GM18858 (cell line): ENCODE measurements around the gene ALDH1A1.

ENCODE experiments used
- ATAC-seq: cut with Tn5 transposase; IDR thresholded peaks from one replicate; pipeline ENCODE4 v1.9.1; 2021; ENCODE audit not compliant: unreplicated experiment

Gene ALDH1A1

GRCh38 chr9:72952914-72953313 is at the start of gene ALDH1A1:
TSS of gene ALDH1A1 (minus strand) at chr9:72953053. CDS start at chr9:72953000, 53 bp downstream.
- ATAC-seq: no peak

DNA sequence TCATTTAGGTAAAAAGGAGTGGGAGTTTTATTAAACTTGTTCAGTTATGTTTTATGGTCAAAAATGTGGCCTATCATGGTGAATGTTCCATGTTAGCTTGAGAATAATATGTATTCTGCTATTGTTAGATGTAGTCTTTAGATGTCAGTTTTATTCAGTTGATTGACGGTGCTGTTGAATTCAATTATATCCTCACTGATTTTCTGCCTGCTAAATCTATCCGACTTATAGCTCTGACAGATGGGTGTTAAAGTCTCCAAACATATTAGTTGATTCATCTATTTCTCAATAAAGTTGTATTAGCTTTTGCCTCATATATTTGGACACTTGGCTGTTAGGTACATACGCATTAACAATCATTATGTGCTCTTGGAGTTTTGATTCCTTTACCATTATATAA is 49.0 kb upstream of the ALDH1A1 start:
- no peak for ATAC-seq

DNA sequence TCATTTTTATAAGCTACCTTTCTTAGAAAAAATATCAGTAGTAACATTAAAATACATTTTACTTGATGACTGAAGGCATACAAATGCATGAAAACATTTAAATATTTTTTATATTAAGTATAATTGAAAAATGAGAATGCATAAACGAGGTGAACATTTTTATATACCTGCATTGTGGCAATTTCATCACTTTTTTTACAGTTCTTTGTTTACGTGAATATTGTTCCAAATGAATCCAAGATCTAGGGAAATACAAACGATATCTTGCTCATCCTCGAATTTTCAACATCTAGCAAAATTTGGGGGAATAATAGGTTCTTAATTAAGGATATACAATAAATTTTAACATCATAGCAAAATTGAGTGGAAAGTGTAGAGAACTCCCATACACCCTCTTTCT is 45.5 kb upstream of the ALDH1A1 start:
- ATAC-seq: no peak

DNA sequence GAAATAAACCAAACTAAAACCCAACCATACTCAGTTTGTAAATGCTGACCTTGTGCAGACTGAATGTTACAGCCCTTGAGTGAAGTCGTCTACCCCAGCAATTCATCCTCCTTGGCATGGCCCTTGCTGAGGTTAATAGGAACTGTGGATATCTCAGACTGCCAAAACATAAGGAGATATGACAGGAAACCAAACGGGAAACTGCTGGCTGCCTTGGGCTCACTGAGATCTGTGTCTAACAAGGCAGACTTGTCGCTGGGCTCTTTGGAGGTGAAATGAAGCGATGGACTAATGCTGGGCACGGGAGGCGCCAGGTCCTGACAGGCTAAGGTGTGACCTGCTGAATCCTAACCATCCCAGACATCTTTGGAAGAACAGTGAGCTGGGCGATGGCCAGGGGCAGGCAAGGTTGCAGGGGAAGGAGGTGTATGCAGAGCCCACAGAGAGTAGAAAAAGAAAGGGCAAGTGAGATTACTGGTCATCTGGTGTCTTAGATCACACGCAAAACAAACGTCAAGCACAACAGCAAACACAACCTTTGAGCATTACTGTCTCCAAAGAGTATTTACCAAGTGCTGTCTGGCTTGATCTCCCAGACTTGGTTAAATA is 44.6 kb upstream of the ALDH1A1 start:
- ATAC-seq: no peak

DNA sequence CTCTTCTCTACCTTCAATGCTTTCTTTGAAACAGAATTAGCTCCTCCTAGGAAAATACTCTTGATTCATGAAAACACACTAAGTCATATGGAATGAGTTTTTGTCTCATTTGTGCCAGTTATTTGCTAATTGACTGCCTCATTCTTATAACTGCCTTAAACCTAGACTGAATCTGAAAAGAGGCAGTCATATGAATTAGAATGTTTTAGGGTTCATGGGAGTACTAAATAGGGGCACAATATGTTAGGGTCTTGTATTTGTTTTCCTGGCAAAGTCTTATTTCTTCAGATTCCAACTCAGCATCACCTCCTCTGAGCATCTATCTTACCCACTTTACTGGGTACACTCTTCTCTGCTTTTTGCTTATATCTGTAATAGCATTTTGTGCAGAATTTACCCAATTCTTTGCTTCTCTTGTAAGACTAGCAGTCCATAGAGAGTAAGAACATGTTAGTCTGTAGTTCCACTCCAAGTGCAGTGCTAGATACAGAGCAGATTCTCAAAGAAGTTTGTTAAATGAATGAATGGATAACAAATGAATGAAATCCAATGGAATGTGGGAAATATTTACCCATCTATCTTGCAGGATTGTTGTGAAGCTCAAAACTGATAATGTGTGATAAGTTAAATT is 43.9 kb upstream of the ALDH1A1 start:
- ATAC-seq: no peak

DNA sequence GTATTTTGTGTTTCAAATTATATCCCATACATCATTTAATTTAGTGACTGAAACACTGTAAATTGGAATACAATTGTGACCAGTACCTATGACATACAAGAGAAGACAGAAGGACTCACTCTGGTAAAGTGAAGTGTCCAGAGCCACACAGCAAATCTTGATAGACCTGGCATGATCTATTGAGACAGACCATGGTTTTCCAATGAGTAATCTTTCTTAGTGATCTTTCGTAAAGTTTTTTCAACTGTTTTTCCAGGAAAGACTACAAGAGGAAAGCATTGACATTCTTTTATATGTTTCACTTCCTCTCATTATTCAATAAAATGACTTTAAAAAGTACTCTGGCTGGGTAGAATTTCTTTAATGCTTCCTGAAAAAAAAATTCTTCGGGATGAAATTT is 43.3 kb upstream of the ALDH1A1 start:
- no peak for ATAC-seq

GRCh38 chr9:72995131-72996024 is 42.5 kb upstream of the ALDH1A1 start:
- no peak for ATAC-seq

GRCh38 chr9:72991772-72992171 is 38.9 kb upstream of the ALDH1A1 start:
- ATAC-seq: no peak

DNA sequence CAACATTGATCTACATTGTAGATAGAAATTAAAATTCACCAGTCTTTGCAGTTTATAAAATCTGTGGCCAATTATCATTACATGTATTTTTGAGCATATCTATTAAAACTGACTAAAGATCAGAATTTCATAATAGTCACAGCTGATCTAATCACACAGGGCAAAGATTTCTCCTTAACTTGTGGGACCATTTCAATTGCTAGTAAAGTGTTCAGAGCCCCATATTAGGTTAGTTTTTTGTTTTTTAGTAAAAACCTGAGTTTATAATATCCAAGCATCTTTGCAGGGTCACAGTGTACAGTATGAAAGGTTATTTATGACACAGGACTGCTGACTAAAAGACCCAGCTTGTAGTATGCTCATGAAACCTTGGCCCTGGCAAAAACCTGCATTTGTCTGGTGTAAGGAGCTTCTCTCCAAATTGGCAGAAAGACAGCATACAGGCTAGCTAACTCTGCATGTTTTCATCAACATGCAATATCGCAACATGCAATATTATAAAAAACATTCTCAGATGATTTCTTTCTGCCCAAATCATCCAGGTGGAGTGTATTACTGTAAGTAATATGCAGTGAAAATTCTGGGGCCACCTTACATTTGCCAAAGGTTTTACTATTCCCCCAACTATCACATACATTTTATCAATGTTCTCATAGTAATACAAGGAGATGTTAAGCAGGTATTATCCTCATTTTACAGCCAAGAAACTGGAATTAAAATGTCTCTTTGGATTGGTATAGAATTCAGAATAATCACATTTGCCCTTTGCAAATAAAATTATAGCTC is 37.7 kb upstream of the ALDH1A1 start:
- no peak for ATAC-seq

- no peak for ATAC-seq
Measured at GRCh38 chr9:72986522-72987116, 33.8 kb upstream of the ALDH1A1 start.

DNA sequence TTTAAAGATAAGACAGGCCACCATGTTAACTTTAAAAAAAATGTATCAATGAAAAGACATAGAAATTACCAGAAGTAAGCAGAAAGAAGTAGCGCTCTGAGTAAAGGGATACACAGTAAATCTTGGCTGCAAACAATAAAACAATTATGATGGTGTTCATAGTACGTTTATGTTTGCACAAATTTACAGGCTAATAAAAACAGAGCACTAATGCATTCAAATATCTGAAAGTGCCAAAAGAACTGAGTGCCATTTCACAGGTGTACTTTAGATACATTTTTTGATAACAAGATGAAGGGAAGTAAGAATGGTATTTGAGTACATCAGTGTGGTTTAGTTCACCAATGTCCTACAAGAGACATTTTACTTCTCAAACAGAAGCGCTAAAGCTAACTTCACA is 32.9 kb upstream of the ALDH1A1 start:
- no peak for ATAC-seq

- no peak for ATAC-seq
Measured at GRCh38 chr9:72984991-72985390, 32.1 kb upstream of the ALDH1A1 start.

GRCh38 chr9:72984226-72984947 is 31.5 kb upstream of the ALDH1A1 start:
- ATAC-seq: no peak

GRCh38 chr9:72983512-72984225 is 30.8 kb upstream of the ALDH1A1 start:
- ATAC-seq: no peak

GRCh38 chr9:72983056-72983455 is 30.2 kb upstream of the ALDH1A1 start:
- no peak for ATAC-seq

- no peak for ATAC-seq
Measured at GRCh38 chr9:72982146-72982799, 29.4 kb upstream of the ALDH1A1 start.

- ATAC-seq: no peak
Measured at GRCh38 chr9:72981433-72981832, 28.6 kb upstream of the ALDH1A1 start.

DNA sequence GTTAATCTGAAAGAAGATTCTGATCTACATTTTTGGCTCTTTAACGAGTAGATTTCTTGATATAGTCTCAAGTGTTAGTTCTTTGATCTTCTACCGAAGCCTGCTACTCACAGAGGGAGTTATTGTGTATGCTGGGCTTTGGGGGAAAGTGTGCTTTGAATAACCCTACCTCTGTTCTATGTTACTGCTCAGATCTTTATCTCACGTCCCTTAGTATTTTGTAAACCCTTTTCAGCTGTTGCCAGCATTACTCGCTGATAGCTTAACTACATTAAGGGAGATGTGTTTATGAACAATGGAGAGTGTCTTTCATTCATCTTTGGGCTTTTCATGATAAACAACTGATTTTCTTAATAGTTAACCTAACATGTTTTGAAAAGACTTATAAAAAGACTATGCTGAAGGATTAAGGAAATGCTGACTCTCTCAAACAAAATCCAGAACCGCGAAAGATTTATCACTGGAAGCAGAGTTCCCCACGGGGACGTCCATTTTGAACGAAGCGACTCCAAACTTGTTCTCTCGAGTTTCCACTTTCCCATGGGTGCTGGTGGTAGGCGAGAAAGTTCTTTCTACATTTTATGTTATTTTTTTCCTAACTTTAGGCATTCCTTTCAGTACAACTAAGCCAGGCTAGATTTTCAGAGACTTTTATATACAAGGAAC is 27.9 kb upstream of the ALDH1A1 start:
- ATAC-seq: no peak
